ENCODE data around the gene CEP128.
"Not testable (repeated sequence)": the region's sequence is repeated elsewhere in the genome, so short reads cannot be mapped to it uniquely, and the experiment has no call there.

CEP128 gene

GRCh38 chr14:80941241-80942185, at the start of gene CEP128:
CEP128 (minus strand) TSS chr14:80941738.
- DNase-seq: peak; percentile 97

GRCh38 chr14:80988735-80989429, 47.3 kb upstream of the CEP128 start:
- no peak for DNase-seq

GRCh38 chr14:80988192-80988591, 46.7 kb upstream of the CEP128 start:
- no peak for DNase-seq

- DNase-seq: peak; percentile 43
These were observed 45.9 kb upstream of the CEP128 start for GRCh38 chr14:80987235-80988032.

GRCh38 chr14:80982711-80983110, 41.2 kb upstream of the CEP128 start:
- DNase-seq: no peak

GRCh38 chr14:80981673-80982072, 40.1 kb upstream of the CEP128 start:
- DNase-seq: no peak

GRCh38 chr14:80981156-80981555, 39.6 kb upstream of the CEP128 start:
- no peak for DNase-seq

- no peak for DNase-seq
These were observed 38.4 kb upstream of the CEP128 start for GRCh38 chr14:80979951-80980350.

- DNase-seq: no peak
These were observed 36.9 kb upstream of the CEP128 start for GRCh38 chr14:80978403-80978802.

GRCh38 chr14:80977221-80977620, 35.7 kb upstream of the CEP128 start:
- DNase-seq: no peak

GRCh38 chr14:80974679-80975078, 33.1 kb upstream of the CEP128 start:
- no peak for DNase-seq

GRCh38 chr14:80973931-80974641, 32.5 kb upstream of the CEP128 start:
- peak; percentile 37 for DNase-seq

- DNase-seq: no peak
These were observed 23.5 kb upstream of the CEP128 start for GRCh38 chr14:80965037-80965436.

GRCh38 chr14:80959496-80959895, 18.0 kb upstream of the CEP128 start:
- no peak for DNase-seq

GRCh38 chr14:80958939-80959338, 17.4 kb upstream of the CEP128 start:
- DNase-seq: no peak

GRCh38 chr14:80958226-80958625, 16.7 kb upstream of the CEP128 start:
- DNase-seq: no peak

GRCh38 chr14:80957613-80958012, 16.1 kb upstream of the CEP128 start:
- DNase-seq: no peak

- no peak for DNase-seq
These were observed 15.4 kb upstream of the CEP128 start for GRCh38 chr14:80956922-80957321.

- DNase-seq: no peak
These were observed 14.6 kb upstream of the CEP128 start for GRCh38 chr14:80956102-80956501.

- DNase-seq: peak; percentile 38
These were observed 13.9 kb upstream of the CEP128 start, which contains the start of gene TSHR for GRCh38 chr14:80955416-80955941. TSHR (plus strand) TSS chr14:80955621; CDS start chr14:80955681, 60 bp downstream.

GRCh38 chr14:80954687-80955299, 13.3 kb upstream of the CEP128 start:
- peak; percentile 83 for DNase-seq

GRCh38 chr14:80953211-80953610, 11.7 kb upstream of the CEP128 start:
- DNase-seq: not testable (repeated sequence)
